DOHH2 (cell line): ENCODE results near the gene SCGB1A1.

Source experiments
- H3F3A ChIP-seq: fragments of 200-600 bp; sonication (generic), shearing (Covaris generic); 2 replicates; pipeline ENCODE4 v1.6.0; 2016; ENCODE audit warnings: antibody characterized with exemption, mild to moderate bottlenecking; ENCODE audit not compliant: control insufficient read depth, insufficient read depth
- H3K27ac ChIP-seq: fragments of 200-600 bp; sonication (generic); 2 replicates; pipeline ENCODE4 v1.5.1; 2014; ENCODE audit warnings: low read depth, mild to moderate bottlenecking, low read length, moderate library complexity
- H3K27me3 ChIP-seq: fragments of 200-600 bp; sonication (generic); 2 replicates; pipeline ENCODE4 v1.6.1; 2014; ENCODE audit warnings: mild to moderate bottlenecking, low read length, mixed read lengths; ENCODE audit not compliant: control insufficient read depth
- H3K36me3 ChIP-seq: fragments of 200-600 bp; sonication (generic); 2 replicates; pipeline ENCODE4 v1.6.1; 2014; ENCODE audit warnings: mild to moderate bottlenecking, low read length, moderate library complexity, mixed read lengths; ENCODE audit not compliant: control insufficient read depth
- H3K4me1 ChIP-seq: fragments of 200-600 bp; sonication (generic); 2 replicates; pipeline ENCODE4 v1.6.1; 2014; ENCODE audit warnings: mild to moderate bottlenecking, low read length, mixed read lengths; ENCODE audit not compliant: control insufficient read depth
- H3K4me2 ChIP-seq: fragments of 200-600 bp; sonication (generic); 2 replicates; pipeline ENCODE4 v1.6.0; 2014; ENCODE audit warnings: mild to moderate bottlenecking, low read length, moderate library complexity
- H3K4me3 ChIP-seq: fragments of 200-600 bp; sonication (generic); 2 replicates; pipeline ENCODE4 v1.5.1; 2014; ENCODE audit warnings: mild to moderate bottlenecking, low read length, mixed read lengths
- H3K79me2 ChIP-seq: fragments of 200-600 bp; sonication (generic); 2 replicates; pipeline ENCODE4 v1.6.1; 2014; ENCODE audit warnings: mild to moderate bottlenecking, low read length, mixed read lengths; ENCODE audit not compliant: control insufficient read depth
- H3K9me2 ChIP-seq: fragments of 200-600 bp; sonication (generic); replicated peaks from 2 replicates; pipeline ENCODE4 v1.6.1; 2014; ENCODE audit warnings: mild to moderate bottlenecking, low read length, mixed read lengths; ENCODE audit not compliant: control insufficient read depth
- H3K9me3 ChIP-seq: fragments of 200-600 bp; sonication (generic); 2 replicates; pipeline ENCODE4 v1.6.1; 2014; ENCODE audit warnings: antibody characterized with exemption, low read length, mixed read lengths; ENCODE audit not compliant: control insufficient read depth, insufficient read depth
- H4K20me1 ChIP-seq: fragments of 200-600 bp; sonication (generic); 2 replicates; pipeline ENCODE4 v1.6.0; 2014; ENCODE audit warnings: low read depth, mild to moderate bottlenecking, antibody characterized with exemption, low read length, moderate library complexity; ENCODE audit not compliant: control insufficient read depth, insufficient read depth
- EZH2phosphoT487 ChIP-seq: fragments of 200-600 bp; sonication (generic); IDR thresholded peaks from 2 replicates; pipeline ENCODE4 v1.6.1; 2017; ENCODE audit warnings: borderline replicate concordance, mild to moderate bottlenecking, antibody characterized with exemption, low read length, moderate library complexity, mixed read lengths
- TF ChIP-seq, protein P1 (sequence below): fragments of 200-600 bp; sonication (generic); IDR thresholded peaks from one replicate; pipeline ENCODE4 v1.5.1; 2014; ENCODE audit warnings: antibody characterized with exemption, mild to moderate bottlenecking, low read depth, low read length; ENCODE audit not compliant: poor library complexity, severe bottlenecking

SCGB1A1 gene

DNA sequence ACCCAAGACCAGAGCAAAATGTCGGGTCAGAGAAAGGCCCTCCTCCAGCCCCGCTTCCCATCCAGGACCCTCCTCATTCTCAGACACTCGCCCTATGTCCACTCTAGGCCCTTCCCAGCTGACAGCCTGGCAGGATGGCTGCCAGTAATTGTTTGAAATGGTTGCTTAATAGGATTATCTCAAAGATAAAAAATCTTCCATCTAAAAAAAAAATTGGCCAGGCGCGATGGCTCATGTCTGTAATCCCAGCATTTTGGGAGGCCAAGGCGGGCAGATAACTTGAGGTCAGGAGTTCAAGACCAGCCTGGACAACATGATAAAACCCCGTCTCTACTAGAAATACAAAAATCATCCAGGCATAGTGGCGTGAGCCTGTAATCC lies 32.4 kb downstream of the SCGB1A1 start:
- no peaks in the 10 kb centered on the region for H3F3A ChIP-seq
- TF ChIP-seq EZH2phosphoT487 = no peak
- TF ChIP-seq, protein P1, sequence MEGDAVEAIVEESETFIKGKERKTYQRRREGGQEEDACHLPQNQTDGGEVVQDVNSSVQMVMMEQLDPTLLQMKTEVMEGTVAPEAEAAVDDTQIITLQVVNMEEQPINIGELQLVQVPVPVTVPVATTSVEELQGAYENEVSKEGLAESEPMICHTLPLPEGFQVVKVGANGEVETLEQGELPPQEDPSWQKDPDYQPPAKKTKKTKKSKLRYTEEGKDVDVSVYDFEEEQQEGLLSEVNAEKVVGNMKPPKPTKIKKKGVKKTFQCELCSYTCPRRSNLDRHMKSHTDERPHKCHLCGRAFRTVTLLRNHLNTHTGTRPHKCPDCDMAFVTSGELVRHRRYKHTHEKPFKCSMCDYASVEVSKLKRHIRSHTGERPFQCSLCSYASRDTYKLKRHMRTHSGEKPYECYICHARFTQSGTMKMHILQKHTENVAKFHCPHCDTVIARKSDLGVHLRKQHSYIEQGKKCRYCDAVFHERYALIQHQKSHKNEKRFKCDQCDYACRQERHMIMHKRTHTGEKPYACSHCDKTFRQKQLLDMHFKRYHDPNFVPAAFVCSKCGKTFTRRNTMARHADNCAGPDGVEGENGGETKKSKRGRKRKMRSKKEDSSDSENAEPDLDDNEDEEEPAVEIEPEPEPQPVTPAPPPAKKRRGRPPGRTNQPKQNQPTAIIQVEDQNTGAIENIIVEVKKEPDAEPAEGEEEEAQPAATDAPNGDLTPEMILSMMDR = no peak

DNA sequence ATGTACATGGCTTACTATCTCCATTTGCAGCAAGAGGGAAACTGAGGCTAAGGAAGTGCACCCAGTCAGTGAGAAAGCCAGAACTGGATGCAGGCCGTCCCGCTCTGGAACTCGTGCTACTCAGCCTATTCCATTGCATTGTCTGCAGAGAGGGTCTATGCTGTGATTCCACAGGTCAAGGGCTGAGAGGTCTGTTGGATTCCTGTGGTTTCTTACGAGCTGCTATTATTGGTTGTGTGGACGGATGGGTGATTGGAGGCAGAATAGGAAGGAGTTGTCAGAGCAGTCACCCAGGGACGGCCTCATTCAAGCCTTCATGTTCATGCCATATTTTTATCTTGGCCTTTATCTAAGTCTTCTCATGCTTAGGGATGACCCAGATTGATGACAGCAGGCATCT lies 33.4 kb downstream of the SCGB1A1 start:
- Histone ChIP-seq H3K4me2 (no peak overlapping the region), H3K4me1 (no peaks in the 10 kb centered on the region)
- TF ChIP-seq, protein P1 = no peak
- TF ChIP-seq EZH2phosphoT487 = no peak

More for the DNA sequence above, 32.4 kb downstream of the SCGB1A1 start:
- Histone ChIP-seq H3K36me3 (no peaks in the 10 kb centered on the region), H3K9me3 (no peaks in the 10 kb centered on the region), H3K4me2 (no peak overlapping the region), H3K27ac (no peak overlapping the region), H3K4me3 (no peak overlapping the region), H3K4me1 (no peaks in the 10 kb centered on the region), H4K20me1 (no peaks in the 10 kb centered on the region), H3K79me2 (no peaks in the 10 kb centered on the region), H3K9me2 (no peaks in the 10 kb centered on the region), H3K27me3 (peaks cover 6% of the 10 kb centered on the region; the same call in 1 of the 2 replicates)

DNA sequence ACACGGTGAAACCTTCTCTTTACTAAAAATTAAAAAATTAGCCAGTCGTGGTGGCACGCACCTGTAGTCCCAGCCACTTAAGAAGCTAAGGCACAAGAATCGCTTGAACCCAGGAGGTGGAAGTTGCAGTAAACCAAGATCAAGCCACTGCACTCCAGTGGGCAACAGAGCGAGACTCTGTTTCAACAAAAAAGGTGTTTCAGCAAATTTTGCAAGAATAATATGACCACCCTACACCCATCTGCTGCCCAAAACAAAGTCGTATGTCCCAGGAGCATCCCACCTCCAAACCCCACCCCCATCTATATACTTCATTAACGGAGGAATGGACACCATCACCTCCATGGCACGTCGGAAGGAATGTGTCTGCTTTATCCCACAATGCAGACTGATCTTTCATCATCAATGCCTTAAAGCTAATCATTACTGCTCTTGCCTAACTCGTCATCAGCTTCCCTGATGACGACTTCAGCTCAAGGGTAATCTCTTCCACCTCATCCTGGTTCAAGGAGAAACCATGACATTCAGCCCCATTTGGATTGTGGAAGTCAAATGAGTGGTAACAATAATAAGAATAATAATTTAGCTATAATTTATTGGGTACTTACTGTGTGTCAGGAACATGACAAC lies 34.1 kb downstream of the SCGB1A1 start:
- Histone ChIP-seq H3K27me3 (no peaks in the 10 kb centered on the region), H3K36me3 (no peaks in the 10 kb centered on the region), H3K27ac (no peak overlapping the region), H3K4me2 (no peak overlapping the region), H3F3A (no peaks in the 10 kb centered on the region), H4K20me1 (no peaks in the 10 kb centered on the region), H3K4me1 (no peaks in the 10 kb centered on the region), H3K4me3 (no peak overlapping the region), H3K9me3 (no peaks in the 10 kb centered on the region), H3K9me2 (no peaks in the 10 kb centered on the region), H3K79me2 (no peaks in the 10 kb centered on the region)
- no peak for TF ChIP-seq EZH2phosphoT487
- TF ChIP-seq, protein P1 = no peak

More for the DNA sequence above, 33.4 kb downstream of the SCGB1A1 start:
- no peaks in the 10 kb centered on the region for H4K20me1 ChIP-seq
- 0 out of 2 replicates have a peak, but pooled peaks cover 3% of the 10 kb centered on the region for H3K27me3 ChIP-seq
- H3K9me3 ChIP-seq = no peaks in the 10 kb centered on the region
- H3K9me2 ChIP-seq = no peaks in the 10 kb centered on the region
- no peak overlapping the region for H3K27ac ChIP-seq
- no peaks in the 10 kb centered on the region for H3K79me2 ChIP-seq
- no peaks in the 10 kb centered on the region for H3F3A ChIP-seq
- H3K4me3 ChIP-seq = no peak overlapping the region
- no peaks in the 10 kb centered on the region for H3K36me3 ChIP-seq
